Smooth muscle cell (in vitro differentiated cells): ENCODE data around the gene XK. TPM values are rescaled to one million over a fixed set of nuclear protein-coding genes. Genes with fewer than 3 reads are reported as not detected.

Experiments
- DNase-seq: peaks from one replicate; lab custom pipeline; 2025; ENCODE audit not compliant: unreplicated experiment; lab: John Stamatoyannopoulos, UW
- H2AFZ ChIP-seq: fragments of 200-600 bp; sonication (generic); 2 replicates; pipeline ENCODE4 v1.6.0; 2016; ENCODE audit warnings: antibody characterized with exemption, low read depth, mild to moderate bottlenecking
- H3F3A ChIP-seq: fragments of 200-600 bp; sonication (generic); 2 replicates; pipeline ENCODE4 v1.6.0; 2017; ENCODE audit warnings: antibody characterized with exemption, low read depth
- H3K27ac ChIP-seq: fragments of 200-600 bp; sonication (generic); 2 replicates; pipeline ENCODE4 v1.5.1; 2016; ENCODE audit warnings: low read depth, mild to moderate bottlenecking
- H3K27me3 ChIP-seq: fragments of 200-600 bp; sonication (generic); 2 replicates; pipeline ENCODE4 v1.6.1; 2016; ENCODE audit warnings: low read depth, mild to moderate bottlenecking
- H3K36me3 ChIP-seq: fragments of 200-600 bp; sonication (generic); 2 replicates; pipeline ENCODE4 v1.5.1; 2016; ENCODE audit warnings: low read depth
- H3K4me1 ChIP-seq: fragments of 200-600 bp; sonication (generic); 2 replicates; pipeline ENCODE4 v1.5.1; 2016; ENCODE audit warnings: low read depth
- H3K4me2 ChIP-seq: fragments of 200-600 bp; sonication (generic); 2 replicates; pipeline ENCODE4 v1.6.0; 2016; ENCODE audit warnings: mild to moderate bottlenecking
- H3K4me3 ChIP-seq: fragments of 200-600 bp; sonication (generic); 2 replicates; pipeline ENCODE4 v1.5.1; 2016; ENCODE audit warnings: mild to moderate bottlenecking
- H3K79me2 ChIP-seq: fragments of 200-600 bp; sonication (generic); 2 replicates; pipeline ENCODE4 v1.6.0; 2016; ENCODE audit warnings: low read depth, mild to moderate bottlenecking
- H3K9ac ChIP-seq: fragments of 200-600 bp; sonication (generic); 2 replicates; pipeline ENCODE4 v1.6.0; 2016; ENCODE audit warnings: low read depth
- H3K9me3 ChIP-seq: fragments of 200-600 bp; sonication (generic); replicated peaks from 2 replicates; pipeline ENCODE4 v1.5.1; 2016; ENCODE audit warnings: low read depth
- H4K20me1 ChIP-seq: fragments of 200-600 bp; sonication (generic); 2 replicates; pipeline ENCODE4 v1.6.0; 2016; ENCODE audit warnings: low read depth
- WGBS: methylation state at CpG from one replicate; pipeline ENCODE4 v1.1.7; 2016; ENCODE audit warnings: low lambda C conversion rate; 5-methylcytosine and 5-hydroxymethylcytosine counted together
- polyA plus RNA-seq: library from polyadenylated mRNA; unstranded; fragments of >200 nt; fragmentation: Nextera tagmentation; extraction: Ambion mirVana; gene quantifications from 2 replicates; pipeline ENCODE4 v1.2.1, GENCODE V29; 2016
- total RNA-seq: library from RNA; depleted of rRNA; stranded (reverse); fragments of >200 nt; gene quantifications from 2 replicates; pipeline ENCODE4 v1.2.3, GENCODE V29; 2014
- TF ChIP-seq, protein P1 (sequence below): fragments of 200-600 bp; sonication (generic); IDR thresholded peaks from 2 replicates; pipeline ENCODE4 v1.5.1; 2017; ENCODE audit warnings: borderline replicate concordance, mild to moderate bottlenecking, antibody characterized with exemption; ENCODE audit not compliant: insufficient read depth, poor library complexity, severe bottlenecking

The XK gene
- total and polyA plus RNA-seq, 2 experiments from 2014 or later: 0.13 TPM; not detected in 1

DNA sequence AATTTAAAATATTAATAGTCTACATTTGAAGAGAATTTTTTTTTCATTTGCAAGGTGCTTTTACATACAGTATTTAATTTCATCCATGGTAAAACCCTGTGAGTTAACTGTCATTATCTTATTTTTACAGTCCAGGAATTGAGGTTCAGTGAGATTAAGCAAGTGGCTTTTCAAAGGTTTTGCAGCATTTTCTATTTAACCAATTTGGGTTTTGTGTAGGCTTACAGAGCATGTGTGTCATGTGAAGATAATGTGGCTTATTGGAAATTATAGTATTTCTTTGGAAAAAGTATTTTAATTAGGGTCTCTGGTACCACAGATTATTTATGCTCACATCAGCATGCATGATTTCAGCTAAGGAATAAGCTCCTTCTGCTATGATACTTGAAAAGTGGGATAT, 4.5 kb downstream of the XK start:
- Histone ChIP-seq H3K79me2 (no peaks in the 10 kb centered on the region), H2AFZ (no peak overlapping the region), H4K20me1 (no peaks in the 10 kb centered on the region), H3K4me3 (no peak overlapping the region), H3K4me1 (no peaks in the 10 kb centered on the region), H3K4me2 (no peak overlapping the region), H3K27me3 (no peaks in the 10 kb centered on the region), H3K36me3 (no peaks in the 10 kb centered on the region), H3K27ac (no peak overlapping the region), H3F3A (no peaks in the 10 kb centered on the region), H3K9me3 (no peaks in the 10 kb centered on the region), H3K9ac (no peak overlapping the region)
- TF ChIP-seq, protein P1, sequence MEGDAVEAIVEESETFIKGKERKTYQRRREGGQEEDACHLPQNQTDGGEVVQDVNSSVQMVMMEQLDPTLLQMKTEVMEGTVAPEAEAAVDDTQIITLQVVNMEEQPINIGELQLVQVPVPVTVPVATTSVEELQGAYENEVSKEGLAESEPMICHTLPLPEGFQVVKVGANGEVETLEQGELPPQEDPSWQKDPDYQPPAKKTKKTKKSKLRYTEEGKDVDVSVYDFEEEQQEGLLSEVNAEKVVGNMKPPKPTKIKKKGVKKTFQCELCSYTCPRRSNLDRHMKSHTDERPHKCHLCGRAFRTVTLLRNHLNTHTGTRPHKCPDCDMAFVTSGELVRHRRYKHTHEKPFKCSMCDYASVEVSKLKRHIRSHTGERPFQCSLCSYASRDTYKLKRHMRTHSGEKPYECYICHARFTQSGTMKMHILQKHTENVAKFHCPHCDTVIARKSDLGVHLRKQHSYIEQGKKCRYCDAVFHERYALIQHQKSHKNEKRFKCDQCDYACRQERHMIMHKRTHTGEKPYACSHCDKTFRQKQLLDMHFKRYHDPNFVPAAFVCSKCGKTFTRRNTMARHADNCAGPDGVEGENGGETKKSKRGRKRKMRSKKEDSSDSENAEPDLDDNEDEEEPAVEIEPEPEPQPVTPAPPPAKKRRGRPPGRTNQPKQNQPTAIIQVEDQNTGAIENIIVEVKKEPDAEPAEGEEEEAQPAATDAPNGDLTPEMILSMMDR: no peak
- no peak for DNase-seq

DNA sequence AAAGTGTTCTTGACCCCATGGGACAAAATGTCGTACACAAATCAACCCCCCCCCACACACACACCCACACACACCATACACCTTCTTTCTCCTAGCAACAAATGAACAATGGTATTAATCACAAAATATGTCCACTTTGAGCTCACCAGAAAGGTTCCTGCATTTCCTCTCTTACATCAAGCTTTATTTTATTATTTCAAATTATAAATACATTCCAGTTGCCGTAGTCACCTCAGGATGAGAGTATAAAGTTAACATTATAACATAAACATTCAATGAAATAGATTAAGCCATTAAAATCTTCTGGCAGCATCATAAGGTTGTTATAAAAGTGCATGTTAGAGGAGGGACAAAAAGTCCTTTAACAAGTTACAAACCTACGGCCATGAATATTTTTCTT, 7.3 kb downstream of the XK start:
- Histone ChIP-seq H3K79me2 (no peaks in the 10 kb centered on the region), H3K4me3 (no peak overlapping the region), H3K36me3 (no peaks in the 10 kb centered on the region), H3K27ac (no peak overlapping the region), H2AFZ (no peak overlapping the region), H3K4me2 (no peak overlapping the region), H3K9ac (no peak overlapping the region), H3K9me3 (no peaks in the 10 kb centered on the region), H3K4me1 (no peaks in the 10 kb centered on the region), H3F3A (no peaks in the 10 kb centered on the region), H4K20me1 (no peaks in the 10 kb centered on the region), H3K27me3 (no peaks in the 10 kb centered on the region)
- TF ChIP-seq, protein P1: no peak
- DNase-seq: no peak
- WGBS: 89% methylated on average over 3 of the region's 3 CpGs

DNA sequence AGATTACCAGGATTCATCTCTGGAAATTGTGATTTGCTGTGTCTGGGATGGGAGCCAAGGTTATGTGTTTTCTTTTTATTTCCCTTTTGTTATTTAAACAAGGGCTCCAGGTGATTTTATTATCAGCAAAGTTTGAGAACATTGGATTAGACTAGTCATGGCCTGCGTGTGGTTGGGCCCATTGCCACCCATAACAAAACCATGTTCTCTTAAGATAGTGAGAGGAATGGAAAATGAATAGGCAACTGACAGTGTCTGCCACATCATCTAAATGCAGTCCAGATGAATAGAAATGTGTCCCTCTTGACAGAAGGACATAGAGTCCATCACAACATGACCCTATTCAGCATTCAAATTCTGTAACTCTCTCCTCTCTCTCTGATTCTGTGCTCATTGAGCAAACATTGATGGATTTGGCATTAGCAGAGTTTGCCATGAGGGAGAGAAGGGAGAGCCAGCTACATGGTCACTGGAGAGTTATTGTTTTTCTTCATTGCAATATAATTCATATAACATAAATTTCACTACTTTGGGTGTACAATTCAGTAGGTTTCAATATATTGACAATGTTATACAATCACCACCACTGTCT, 11.7 kb downstream of the XK start:
- TF ChIP-seq, protein P1: no peak
- Histone ChIP-seq H3K4me1 (no peaks in the 10 kb centered on the region), H3K36me3 (no peaks in the 10 kb centered on the region), H3K27me3 (no peaks in the 10 kb centered on the region), H3K4me3 (no peak overlapping the region), H3K4me2 (no peak overlapping the region), H3K9me3 (no peaks in the 10 kb centered on the region), H3F3A (no peaks in the 10 kb centered on the region), H3K9ac (no peak overlapping the region), H2AFZ (no peak overlapping the region), H3K79me2 (no peaks in the 10 kb centered on the region), H4K20me1 (no peaks in the 10 kb centered on the region), H3K27ac (no peak overlapping the region)
- no peak for DNase-seq
- WGBS: 45% methylated on average over 1 of the region's 1 CpG

DNA sequence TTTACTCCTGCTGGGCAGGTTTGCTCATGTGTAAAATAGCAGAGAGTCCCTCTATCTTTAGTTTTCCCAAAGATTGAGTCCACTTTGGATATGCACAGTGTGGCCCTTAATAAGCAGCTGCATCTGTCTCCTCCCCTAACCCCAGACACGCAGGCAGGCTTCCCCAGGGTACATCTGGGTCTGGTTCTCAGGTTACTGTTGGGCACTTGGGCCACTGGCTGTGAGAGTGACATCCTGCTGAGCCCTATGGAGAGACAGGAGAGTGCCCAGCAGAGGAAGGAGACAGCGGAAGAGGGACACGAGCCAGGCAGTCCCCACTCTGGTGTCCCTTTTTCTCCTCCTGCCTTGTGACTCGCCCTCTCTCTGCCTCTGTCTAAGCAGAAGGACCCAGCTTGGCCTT, 16.0 kb downstream of the XK start:
- H3K27me3 ChIP-seq: no peaks in the 10 kb centered on the region
- no peaks in the 10 kb centered on the region for H3K79me2 ChIP-seq
- H3K4me2 ChIP-seq: no peak overlapping the region
- H3K27ac ChIP-seq: no peak overlapping the region
- H2AFZ ChIP-seq: no peak overlapping the region
- H3K4me3 ChIP-seq: no peak overlapping the region
- TF ChIP-seq, protein P1: no peak
- H3F3A ChIP-seq: no peaks in the 10 kb centered on the region
- H3K9ac ChIP-seq: no peak overlapping the region
- no peaks in the 10 kb centered on the region for H3K36me3 ChIP-seq
- 75% methylated on average over 4 of the region's 4 CpGs for WGBS
- no peaks in the 10 kb centered on the region for H3K4me1 ChIP-seq
- H3K9me3 ChIP-seq: no peaks in the 10 kb centered on the region
- DNase-seq: no peak
- no peaks in the 10 kb centered on the region for H4K20me1 ChIP-seq
